RCC 7860 (cell line): ENCODE measurements around the gene OR6K3.
"Not testable (repeated sequence)": the region's sequence is repeated elsewhere in the genome, so short reads cannot be mapped to it uniquely, and the experiment has no call there.

Experiments used
- DNase-seq: peaks from one replicate; pipeline ENCODE4 v3.0.0-alpha.2; 2015; ENCODE audit warnings: low spot score
- FAIRE-seq: peaks from 2 replicates; lab custom pipeline; 2012; peaks lifted over from hg19 to GRCh38; lab: Jason Lieb, UNC

Gene OR6K3

GRCh38 chr1:158720620-158721019 is at the start of gene OR6K3:
OR6K3 (minus strand) TSS chr1:158720720; CDS start chr1:158718115, 2,605 bp downstream.
- FAIRE-seq = no peak
- DNase-seq = no peak

- FAIRE-seq (no peak), DNase-seq (no peak)
Observed at GRCh38 chr1:158754420-158754819, 33.9 kb upstream of the OR6K3 start, which contains the start of gene OR6K6. OR6K6 (plus strand) TSS chr1:158754720; CDS start chr1:158754888, 168 bp downstream.

- FAIRE-seq = no peak
- DNase-seq = no peak
Observed at GRCh38 chr1:158752155-158752712, 31.7 kb upstream of the OR6K3 start.

- FAIRE-seq = no peak
Observed at GRCh38 chr1:158735848-158736247, 15.3 kb upstream of the OR6K3 start.

GRCh38 chr1:158732524-158732923 is 12.0 kb upstream of the OR6K3 start:
- DNase-seq = no peak
- no peak for FAIRE-seq

More at GRCh38 chr1:158735848-158736247, 15.3 kb upstream of the OR6K3 start:
- DNase-seq = no peak

- no peak for DNase-seq
- FAIRE-seq = no peak
Observed at GRCh38 chr1:158731707-158732106, 11.2 kb upstream of the OR6K3 start.

- DNase-seq (no peak), FAIRE-seq (no peak)
Observed at GRCh38 chr1:158730453-158730852, 9.9 kb upstream of the OR6K3 start.

GRCh38 chr1:158728510-158729225 is 8.1 kb upstream of the OR6K3 start:
- DNase-seq (no peak), FAIRE-seq (no peak)

- DNase-seq = no peak
- no peak for FAIRE-seq
Observed at GRCh38 chr1:158724442-158724841, 3.9 kb upstream of the OR6K3 start.

- FAIRE-seq = no peak
- DNase-seq = no peak
Observed at GRCh38 chr1:158719664-158720063, 856 bp downstream of the OR6K3 start.

GRCh38 chr1:158717344-158717743 is 3.2 kb downstream of the OR6K3 start:
- FAIRE-seq = no peak
- DNase-seq = no peak

- DNase-seq (no peak), FAIRE-seq (no peak)
Observed at GRCh38 chr1:158716335-158716734, 4.2 kb downstream of the OR6K3 start.

- FAIRE-seq (no peak), DNase-seq (no peak)
Observed at GRCh38 chr1:158714754-158715153, 5.8 kb downstream of the OR6K3 start.

- FAIRE-seq = no peak
Observed at GRCh38 chr1:158711098-158711497, 9.4 kb downstream of the OR6K3 start.

GRCh38 chr1:158706096-158706495 is 14.4 kb downstream of the OR6K3 start:
- no peak for FAIRE-seq
- DNase-seq = no peak

More at GRCh38 chr1:158711098-158711497, 9.4 kb downstream of the OR6K3 start:
- DNase-seq = no peak

GRCh38 chr1:158700552-158700951 is 20.0 kb downstream of the OR6K3 start, which contains the start of gene OR6K2:
OR6K2 (minus strand) TSS chr1:158700652; CDS start chr1:158700652, 0 bp downstream.
- FAIRE-seq (no peak), DNase-seq (no peak)

- FAIRE-seq = no peak
- DNase-seq = no peak
Observed at GRCh38 chr1:158694596-158694995, 25.9 kb downstream of the OR6K3 start.

- no peak for FAIRE-seq
- DNase-seq = no peak
Observed at GRCh38 chr1:158692356-158692755, 28.2 kb downstream of the OR6K3 start.

GRCh38 chr1:158691907-158692306 is 28.6 kb downstream of the OR6K3 start:
- FAIRE-seq (no peak), DNase-seq (no peak)

- not testable (repeated sequence) for DNase-seq
Observed at GRCh38 chr1:158691149-158691548, 29.4 kb downstream of the OR6K3 start.

GRCh38 chr1:158689875-158690274 is 30.6 kb downstream of the OR6K3 start:
- no peak for DNase-seq
- FAIRE-seq = no peak

More at GRCh38 chr1:158691149-158691548, 29.4 kb downstream of the OR6K3 start:
- not testable (repeated sequence) for FAIRE-seq

- no peak for FAIRE-seq
- DNase-seq = no peak
Observed at GRCh38 chr1:158689110-158689509, 31.4 kb downstream of the OR6K3 start.
